Left ventricle myocardium inferior (tissue), 1 donor: Measurements from ENCODE around the gene HSFX3. TPM values are rescaled to one million over a fixed set of nuclear protein-coding genes. Genes with fewer than 3 reads are reported as not detected.

ENCODE experiments used
- DNase-seq: peaks from one replicate; pipeline ENCODE4 v3.0.0-alpha.2; 2020
- H3K27ac ChIP-seq: fragments of 200-600 bp; replicated peaks from 2 replicates; pipeline ENCODE4 v1.8.0; 2021
- H3K27me3 ChIP-seq: fragments of 200-600 bp; 2 replicates; pipeline ENCODE4 v1.8.0; 2021; ENCODE audit warnings: low read depth
- H3K36me3 ChIP-seq: fragments of 200-600 bp; 2 replicates; pipeline ENCODE4 v1.8.0; 2021
- H3K4me1 ChIP-seq: fragments of 200-600 bp; 2 replicates; pipeline ENCODE4 v1.8.0; 2021
- H3K4me3 ChIP-seq: fragments of 200-600 bp; 2 replicates; pipeline ENCODE4 v1.8.0; 2021; ENCODE audit warnings: mild to moderate bottlenecking, moderate library complexity
- H3K9me3 ChIP-seq: fragments of 200-600 bp; replicated peaks from 2 replicates; pipeline ENCODE4 v1.8.0; 2021
- intact Hi-C: fragments of 100-400 bp; cut with micrococcal nuclease; formaldehyde crosslinking; loops from one replicate; pipeline ENCODE4 v1.11.0; 2022
- total RNA-seq: library from RNA; stranded (reverse); fragmentation: NEBNext Ultra II Directional; extraction: Animal tissue kit (Norgen Biotek cat#: 25700); gene quantifications from one replicate; pipeline ENCODE4 v1.2.1, GENCODE V29; 2021
- TF ChIP-seq, protein P1 (sequence below): fragments of 200-600 bp; IDR thresholded peaks from 2 replicates; pipeline ENCODE4 v1.8.0; 2021; ENCODE audit warnings: antibody characterized with exemption, mild to moderate bottlenecking, borderline replicate concordance
- donor health status: DM: no; HTN: yes; CAD: no; lungs with severe emphysema.

The HSFX3 gene
- total RNA-seq, 1 donor from 2014 or later = 0.25 TPM

DNA sequence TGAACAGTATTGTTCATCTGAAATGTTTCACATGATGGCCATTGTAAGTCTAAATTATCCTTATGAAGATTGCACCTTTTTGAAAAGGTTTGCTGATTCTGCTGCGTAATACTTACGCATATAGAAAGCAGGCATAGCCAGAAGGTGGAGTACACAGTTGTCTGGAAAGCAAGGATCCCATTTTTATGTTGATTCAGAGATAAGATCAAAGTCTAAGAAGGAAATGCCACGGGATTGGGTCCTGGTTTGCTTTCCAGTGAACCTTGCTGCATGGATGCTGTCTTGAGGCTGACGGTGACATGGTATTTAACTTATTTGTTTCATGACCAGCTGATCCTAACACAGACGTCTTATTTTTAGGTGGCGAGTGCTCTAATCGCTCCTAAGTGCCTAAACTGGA is 22.0 kb upstream of the HSFX3 start:
- Histone ChIP-seq H3K4me1 (no peaks in the 10 kb centered on the region), H3K4me3 (no peak overlapping the region), H3K9me3 (no peaks in the 10 kb centered on the region), H3K27ac (no peak overlapping the region), H3K36me3 (no peaks in the 10 kb centered on the region), H3K27me3 (no peaks in the 10 kb centered on the region)
- intact Hi-C loops = no loop called here
- TF ChIP-seq, protein P1, sequence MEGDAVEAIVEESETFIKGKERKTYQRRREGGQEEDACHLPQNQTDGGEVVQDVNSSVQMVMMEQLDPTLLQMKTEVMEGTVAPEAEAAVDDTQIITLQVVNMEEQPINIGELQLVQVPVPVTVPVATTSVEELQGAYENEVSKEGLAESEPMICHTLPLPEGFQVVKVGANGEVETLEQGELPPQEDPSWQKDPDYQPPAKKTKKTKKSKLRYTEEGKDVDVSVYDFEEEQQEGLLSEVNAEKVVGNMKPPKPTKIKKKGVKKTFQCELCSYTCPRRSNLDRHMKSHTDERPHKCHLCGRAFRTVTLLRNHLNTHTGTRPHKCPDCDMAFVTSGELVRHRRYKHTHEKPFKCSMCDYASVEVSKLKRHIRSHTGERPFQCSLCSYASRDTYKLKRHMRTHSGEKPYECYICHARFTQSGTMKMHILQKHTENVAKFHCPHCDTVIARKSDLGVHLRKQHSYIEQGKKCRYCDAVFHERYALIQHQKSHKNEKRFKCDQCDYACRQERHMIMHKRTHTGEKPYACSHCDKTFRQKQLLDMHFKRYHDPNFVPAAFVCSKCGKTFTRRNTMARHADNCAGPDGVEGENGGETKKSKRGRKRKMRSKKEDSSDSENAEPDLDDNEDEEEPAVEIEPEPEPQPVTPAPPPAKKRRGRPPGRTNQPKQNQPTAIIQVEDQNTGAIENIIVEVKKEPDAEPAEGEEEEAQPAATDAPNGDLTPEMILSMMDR = no peak
- DNase-seq = no peak

DNA sequence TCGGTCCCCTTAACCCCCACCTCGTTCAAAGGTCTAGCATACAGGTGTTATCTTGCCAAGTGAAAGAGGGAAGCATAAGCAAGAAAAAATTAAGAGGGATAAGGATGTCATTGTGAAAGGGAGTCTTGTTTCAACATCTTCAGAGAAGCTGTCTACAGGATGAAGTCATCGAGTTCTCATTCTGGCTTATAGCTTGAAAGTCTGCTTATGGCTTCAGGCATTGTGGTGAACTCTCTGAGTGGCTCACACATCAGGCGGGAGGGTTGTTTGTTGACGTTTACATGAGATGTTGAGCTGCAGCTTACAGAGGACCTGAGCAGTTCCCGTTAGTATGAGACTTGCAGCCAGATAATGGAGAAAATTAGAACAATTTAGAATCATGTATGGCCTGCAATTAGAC is 20.9 kb upstream of the HSFX3 start:
- Histone ChIP-seq H3K9me3 (no peaks in the 10 kb centered on the region), H3K4me3 (no peak overlapping the region), H3K27me3 (no peaks in the 10 kb centered on the region), H3K27ac (no peak overlapping the region), H3K36me3 (no peaks in the 10 kb centered on the region), H3K4me1 (no peaks in the 10 kb centered on the region)
- TF ChIP-seq, protein P1 = no peak
- DNase-seq = no peak
- intact Hi-C loops = no loop called here

DNA sequence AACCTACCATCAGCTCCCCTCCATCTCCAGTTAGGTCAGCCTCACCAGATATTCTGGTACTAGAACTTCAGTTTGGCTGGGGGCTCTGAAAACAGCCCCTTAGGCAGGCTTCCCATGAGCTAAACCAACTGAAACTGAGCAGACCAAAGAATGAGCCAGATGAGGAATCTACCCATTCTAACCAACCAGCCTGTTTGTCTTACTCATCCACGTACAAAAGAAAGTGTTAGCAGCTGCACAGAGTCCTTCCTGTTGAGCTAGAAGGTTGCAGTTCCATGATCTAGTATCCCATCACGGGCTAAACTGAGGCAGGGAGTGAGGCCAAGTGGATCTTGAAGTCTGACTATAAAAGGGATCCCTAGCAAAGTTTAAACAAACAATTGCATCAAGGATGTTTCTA is 20.0 kb upstream of the HSFX3 start:
- H3K27ac ChIP-seq = no peak overlapping the region

DNA sequence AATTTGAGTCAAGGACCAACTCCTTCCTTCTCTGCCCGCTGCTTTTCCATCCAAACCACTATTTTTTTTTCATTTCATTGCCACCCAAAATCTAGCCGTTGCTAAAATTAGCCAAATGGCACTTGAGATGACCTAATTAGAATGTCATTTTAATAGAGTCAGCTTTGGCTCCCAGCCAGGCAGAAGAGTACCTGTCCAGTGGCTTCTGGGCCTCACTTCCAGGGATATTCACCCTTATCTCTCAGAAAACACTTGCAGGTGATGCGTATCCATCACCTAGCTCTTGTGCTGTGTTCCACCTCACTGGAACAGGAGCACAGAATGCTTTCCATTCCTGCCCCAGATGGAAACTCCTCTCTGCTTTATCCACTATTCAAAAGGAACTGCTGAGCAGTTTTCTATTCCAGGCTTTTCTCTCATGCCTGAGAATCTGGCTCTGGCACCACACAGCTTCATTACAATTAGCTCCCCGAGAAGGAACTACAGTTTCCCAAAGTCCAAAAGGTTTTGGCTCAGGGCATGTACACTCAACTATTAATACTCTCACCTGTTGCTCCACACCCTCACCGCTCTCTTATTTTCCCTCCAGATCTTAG is 19.1 kb upstream of the HSFX3 start:
- Histone ChIP-seq H3K27me3 (no peaks in the 10 kb centered on the region), H3K9me3 (no peaks in the 10 kb centered on the region), H3K27ac (no peak overlapping the region), H3K4me3 (no peak overlapping the region), H3K4me1 (no peaks in the 10 kb centered on the region), H3K36me3 (no peaks in the 10 kb centered on the region)
- intact Hi-C loops = no loop called here
- no peak for DNase-seq
- TF ChIP-seq, protein P1 = no peak

More for the DNA sequence above, 20.0 kb upstream of the HSFX3 start:
- H3K27me3 ChIP-seq = no peaks in the 10 kb centered on the region
- H3K9me3 ChIP-seq = no peaks in the 10 kb centered on the region
- intact Hi-C loops = no loop called here
- TF ChIP-seq, protein P1 = no peak
- H3K36me3 ChIP-seq = no peaks in the 10 kb centered on the region
- no peaks in the 10 kb centered on the region for H3K4me1 ChIP-seq
- no peak overlapping the region for H3K4me3 ChIP-seq
- no peak for DNase-seq

DNA sequence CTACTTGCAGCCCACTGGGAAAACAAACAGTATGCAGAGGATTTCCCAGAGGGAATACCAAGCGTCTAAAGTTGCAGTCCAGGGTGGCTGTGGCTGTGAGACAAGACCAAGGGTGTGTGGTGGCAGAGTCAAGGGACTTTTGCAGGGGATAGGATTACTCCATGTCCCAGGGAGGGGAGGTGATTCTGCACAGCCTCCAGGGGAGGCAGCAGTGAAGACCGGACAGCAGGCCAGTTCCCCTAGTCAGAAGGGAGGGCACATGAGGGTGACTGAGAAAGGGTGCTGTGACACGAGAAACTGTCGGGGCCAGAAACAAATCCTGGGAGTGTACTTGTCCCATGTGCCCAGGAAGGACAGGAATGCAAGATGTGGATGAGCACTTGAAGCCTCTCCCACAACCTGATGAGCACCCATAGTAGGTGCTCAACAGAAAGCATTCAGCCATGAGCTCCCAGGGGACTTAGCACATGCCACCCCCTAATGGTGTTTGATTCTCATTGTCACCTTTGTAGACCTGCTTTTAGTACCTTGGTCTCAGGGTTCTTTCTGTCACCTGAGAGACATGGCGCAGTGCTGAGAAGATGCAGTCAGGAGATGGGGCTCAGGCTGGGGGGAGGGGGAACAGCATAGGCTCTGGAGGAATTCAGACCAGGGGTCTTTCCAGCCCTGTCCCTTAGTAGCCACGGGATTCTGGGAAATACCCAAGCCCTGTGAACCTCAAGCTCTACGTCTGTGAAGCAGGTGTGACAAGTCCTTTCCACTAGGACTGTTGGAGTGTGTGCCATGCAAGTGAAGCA is 18.1 kb upstream of the HSFX3 start:
- no peak overlapping the region for H3K4me3 ChIP-seq
- no peaks in the 10 kb centered on the region for H3K36me3 ChIP-seq
- H3K4me1 ChIP-seq = no peaks in the 10 kb centered on the region
- no peak overlapping the region for H3K27ac ChIP-seq
- no peaks in the 10 kb centered on the region for H3K27me3 ChIP-seq
- intact Hi-C loops = no loop called here
- TF ChIP-seq, protein P1 = no peak
- no peak for DNase-seq
- H3K9me3 ChIP-seq = no peaks in the 10 kb centered on the region
